Medulla oblongata (tissue), 1 donor: Measurements from ENCODE around the gene MS4A8.
"Not testable (repeated sequence)": the region's sequence is repeated elsewhere in the genome, so short reads cannot be mapped to it uniquely, and the experiment has no call there.

ENCODE experiments used
- DNase-seq: peaks from one replicate; pipeline ENCODE4 v3.0.0-alpha.2; 2015; ENCODE audit errors: extremely low spot score

The MS4A8 gene

GRCh38 chr11:60725592-60725991 is 26.2 kb downstream of the MS4A8 start:
- DNase-seq, result no peak

- DNase-seq, result no peak
Measured at GRCh38 chr11:60731586-60731985, 32.2 kb downstream of the MS4A8 start.

- no peak for DNase-seq
Measured at GRCh38 chr11:60734279-60734678, 34.9 kb downstream of the MS4A8 start.

- no peak for DNase-seq
Measured at GRCh38 chr11:60739114-60739513, 39.7 kb downstream of the MS4A8 start.

GRCh38 chr11:60740573-60740972 is 41.2 kb downstream of the MS4A8 start:
- DNase-seq, result no peak

- no peak for DNase-seq
Measured at GRCh38 chr11:60741421-60741820, 42.0 kb downstream of the MS4A8 start.

- DNase-seq, result no peak
Measured at GRCh38 chr11:60743058-60743457, 43.6 kb downstream of the MS4A8 start.

- DNase-seq, result no peak
Measured at GRCh38 chr11:60744114-60744513, 44.7 kb downstream of the MS4A8 start.

- DNase-seq, result no peak
Measured at GRCh38 chr11:60747359-60747873, 48.0 kb downstream of the MS4A8 start.

GRCh38 chr11:60748225-60748624 is 48.8 kb downstream of the MS4A8 start:
- DNase-seq, result no peak

GRCh38 chr11:60748821-60749220 is 49.4 kb downstream of the MS4A8 start:
- no peak for DNase-seq

- DNase-seq, result no peak
Measured at GRCh38 chr11:60750911-60751310, 51.5 kb downstream of the MS4A8 start.

- DNase-seq, result no peak
Measured at GRCh38 chr11:60753309-60753708, 53.9 kb downstream of the MS4A8 start.

- no peak for DNase-seq
Measured at GRCh38 chr11:60754887-60755286, 55.5 kb downstream of the MS4A8 start.

- no peak for DNase-seq
Measured at GRCh38 chr11:60756307-60757032, 57.1 kb downstream of the MS4A8 start, which contains the start of gene MS4A15. Gene MS4A15, plus strand, starts transcription at chr11:60756867. Its CDS starts 6,867 bp downstream, at chr11:60763734.

- no peak for DNase-seq
Measured at GRCh38 chr11:60757231-60757800, 57.9 kb downstream of the MS4A8 start.

GRCh38 chr11:60758671-60759070 is 59.3 kb downstream of the MS4A8 start:
- DNase-seq, result not testable (repeated sequence)

GRCh38 chr11:60759438-60760225 is 60.2 kb downstream of the MS4A8 start:
- DNase-seq, result peak; percentile 43

GRCh38 chr11:60761436-60762190 is 62.2 kb downstream of the MS4A8 start:
- DNase-seq, result peak; percentile 16

- no peak for DNase-seq
Measured at GRCh38 chr11:60762851-60763691, 63.7 kb downstream of the MS4A8 start.
